NCI-H1417 (cell line): Measurements from ENCODE around the gene DDX10.

ENCODE experiments used
- DNase-seq, 3 experiments: peaks; one replicate each; lab custom pipeline; 2025; lab: John Stamatoyannopoulos, UW

DDX10 gene

DNA sequence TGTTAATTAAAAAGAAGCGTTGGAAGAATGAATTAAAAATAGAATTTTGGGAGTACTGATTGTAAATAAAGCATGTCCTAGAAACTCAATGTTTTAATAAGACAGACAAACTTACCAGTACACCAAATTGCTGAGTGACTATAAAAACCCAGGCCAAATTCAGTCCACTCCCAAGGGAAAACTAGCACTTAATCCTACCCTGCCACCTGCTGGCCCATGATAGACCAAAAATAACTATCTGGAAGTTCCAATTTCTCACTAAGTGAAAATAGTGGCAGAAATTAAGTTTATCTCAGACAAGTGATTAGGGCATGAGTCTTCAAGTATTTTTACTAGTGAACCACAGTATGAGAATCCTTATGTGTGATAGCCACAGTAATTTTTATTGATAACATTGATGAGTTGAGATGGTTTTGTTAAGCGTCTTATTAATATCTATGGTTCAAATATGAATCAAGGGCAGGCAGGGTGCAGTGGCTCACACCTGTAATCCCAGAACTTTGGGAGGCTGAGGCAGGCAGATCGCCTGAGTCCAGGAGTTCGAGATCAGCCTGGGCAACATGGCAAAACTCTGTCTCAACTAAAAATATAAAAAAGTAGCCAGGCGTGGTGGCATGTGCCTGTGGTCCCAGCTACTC, 9.8 kb upstream of the DDX10 start:
- DNase-seq, result peak; percentile 21 to 66 (median 38)

- no peak for DNase-seq
Measured at GRCh38 chr11:108662700-108663099, 2.2 kb upstream of the DDX10 start.

GRCh38 chr11:108663154-108663877, 1.6 kb upstream of the DDX10 start:
- no peak for DNase-seq

- DNase-seq, result no peak
Measured at GRCh38 chr11:108666373-108666772, 1.5 kb downstream of the DDX10 start.

DNA sequence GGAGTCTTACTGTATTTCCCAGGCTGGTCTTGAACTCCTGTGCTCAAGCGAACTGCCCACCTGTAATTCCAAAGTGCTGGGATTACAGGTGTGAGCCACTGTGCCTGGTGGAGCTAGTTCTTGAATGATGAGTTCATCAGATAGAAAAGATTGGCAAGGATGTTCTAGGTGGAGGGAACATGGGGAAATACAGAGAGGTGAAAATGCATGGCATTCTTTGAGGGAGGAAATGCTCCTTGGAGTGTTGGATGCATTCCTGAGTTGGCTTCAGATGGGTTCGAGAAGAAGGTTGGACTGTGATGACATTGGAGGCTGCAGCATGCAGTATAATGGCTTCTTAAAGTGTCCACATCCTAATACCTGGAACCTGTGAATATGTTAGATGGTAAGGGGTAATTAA, 4.4 kb downstream of the DDX10 start:
- no peak for DNase-seq

DNA sequence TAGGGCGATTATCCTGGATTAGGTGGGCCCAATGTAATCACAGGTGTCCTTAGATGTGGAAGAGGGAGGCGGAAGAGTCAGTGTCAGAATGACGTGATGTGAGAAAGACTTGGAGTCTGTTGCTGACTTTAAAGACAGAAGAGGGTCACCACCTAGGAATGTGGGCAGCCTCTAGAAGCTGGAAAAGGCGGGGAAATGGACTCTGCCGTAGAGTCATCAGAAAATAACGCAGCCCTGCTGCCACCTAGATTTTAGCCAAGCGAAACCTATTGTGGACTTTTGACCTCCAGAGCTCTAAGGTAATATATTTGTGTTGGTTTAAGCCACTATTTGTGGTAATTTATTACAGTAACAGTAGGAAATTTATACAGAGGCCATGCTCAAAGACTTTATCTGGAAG, 4.8 kb downstream of the DDX10 start:
- no peak for DNase-seq

GRCh38 chr11:108670451-108670850, 5.6 kb downstream of the DDX10 start:
- no peak for DNase-seq

DNA sequence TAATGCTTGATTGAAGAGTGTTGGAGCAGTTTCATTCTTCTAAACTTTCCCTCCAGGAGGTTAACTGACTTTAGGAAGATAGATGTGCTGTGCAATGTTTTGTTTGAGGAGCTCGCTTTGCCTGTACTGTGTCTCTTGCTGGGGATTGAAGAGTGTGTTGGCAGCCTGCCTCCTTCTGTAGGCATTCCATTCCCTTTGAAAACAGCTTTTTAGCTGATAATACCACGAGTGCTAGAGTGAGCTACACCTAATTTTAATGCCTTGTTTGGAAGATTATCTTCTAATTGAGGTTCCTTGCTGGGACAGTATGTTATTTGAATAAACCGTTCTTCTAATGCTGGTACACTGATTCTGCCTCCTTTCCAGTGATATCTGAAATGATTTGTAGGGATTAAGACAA, 7.2 kb downstream of the DDX10 start:
- DNase-seq, result no peak

- no peak for DNase-seq
Measured at GRCh38 chr11:108672786-108673185, 7.9 kb downstream of the DDX10 start.

DNA sequence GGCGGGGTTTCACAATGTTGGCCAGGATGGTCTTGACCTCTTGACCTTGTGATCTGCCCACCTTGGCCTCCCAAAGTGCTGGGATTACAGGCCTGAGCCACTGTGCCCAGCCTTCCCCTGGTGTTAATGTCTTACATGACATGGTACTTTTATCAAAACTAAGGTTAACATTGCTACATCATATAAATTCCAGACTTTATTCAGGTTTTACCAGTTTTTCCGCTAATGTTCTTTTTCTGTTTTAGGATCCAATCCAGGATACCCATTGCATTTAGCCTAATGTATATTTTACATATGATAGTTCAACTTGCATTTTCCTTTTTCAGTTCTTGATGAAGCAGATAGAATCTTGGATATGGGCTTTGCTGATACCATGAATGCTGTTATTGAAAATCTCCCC, 14.2 kb downstream of the DDX10 start:
- DNase-seq, result no peak

GRCh38 chr11:108680271-108680670, 15.4 kb downstream of the DDX10 start:
- no peak for DNase-seq

- DNase-seq, result no peak
Measured at GRCh38 chr11:108685419-108686130, 20.7 kb downstream of the DDX10 start.

GRCh38 chr11:108693852-108694251, 29.0 kb downstream of the DDX10 start:
- DNase-seq, result no peak

GRCh38 chr11:108694846-108695245, 30.0 kb downstream of the DDX10 start:
- DNase-seq, result no peak

DNA sequence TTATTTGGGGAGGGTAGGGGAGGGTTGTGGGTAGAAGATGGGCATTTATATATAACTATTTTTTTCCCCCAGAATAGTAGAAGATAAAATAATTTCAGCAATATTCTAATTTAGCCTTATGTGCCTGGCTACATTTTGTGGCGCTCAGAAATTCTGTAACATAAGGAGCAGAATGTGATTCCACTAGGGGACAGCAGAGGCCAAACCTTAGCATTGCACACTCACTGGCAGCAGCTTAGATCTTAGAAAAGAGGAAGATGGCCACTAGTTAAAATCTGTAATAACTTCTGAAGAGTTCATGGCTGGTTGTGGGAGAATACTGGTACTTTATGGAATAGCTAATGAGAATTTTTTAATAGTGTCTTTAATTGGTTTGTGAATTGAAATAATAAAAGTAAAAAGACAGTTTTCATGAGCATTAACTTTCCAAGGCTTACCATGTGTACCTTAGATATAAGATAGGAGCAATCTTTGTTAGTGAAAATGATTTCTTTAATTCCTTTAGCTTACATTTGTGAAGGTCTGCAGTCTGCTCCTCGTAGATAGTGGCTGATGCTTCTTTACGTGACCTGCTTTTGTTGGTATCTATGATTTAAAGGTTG, 33.1 kb downstream of the DDX10 start:
- peak; percentile 36 to 76 (median 54) for DNase-seq

DNA sequence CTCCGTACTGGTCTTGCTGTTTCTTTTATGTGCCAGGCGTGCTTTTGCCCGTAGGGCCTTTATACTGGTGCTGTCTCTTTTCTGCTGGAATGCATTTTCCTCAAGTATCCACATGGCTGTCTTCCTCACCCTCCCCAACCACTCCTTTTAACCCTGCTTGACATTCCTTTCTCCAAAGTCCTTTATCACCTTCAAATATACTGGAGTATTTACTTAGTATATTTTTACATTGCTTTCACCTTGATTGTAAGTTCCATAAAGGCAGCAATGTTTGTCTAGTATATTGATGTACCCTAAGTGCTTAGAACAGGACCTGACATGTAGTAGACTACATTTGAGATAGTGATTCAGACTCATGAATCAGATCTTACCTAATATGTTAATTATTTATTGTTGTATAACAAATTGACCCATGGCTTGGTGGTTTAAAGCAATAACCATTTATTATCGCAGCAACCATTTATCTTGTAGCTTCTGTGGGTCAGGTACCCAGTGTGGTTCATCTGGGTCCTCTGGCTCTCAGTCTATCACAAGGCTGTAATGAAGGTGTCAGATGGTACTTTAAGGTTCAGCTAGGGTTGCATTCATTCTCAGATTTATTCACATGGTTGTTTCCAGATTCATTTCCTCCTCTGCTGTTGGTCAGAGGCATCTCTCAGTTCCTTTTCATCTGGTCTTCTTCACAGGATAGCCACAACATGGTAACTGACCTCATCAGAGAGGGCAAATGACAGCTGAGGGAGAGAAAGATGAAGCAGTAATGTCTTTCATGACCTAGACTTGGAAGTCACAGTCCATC, 34.2 kb downstream of the DDX10 start:
- peak in 2 of 3 experiments; percentile 20 to 37 for DNase-seq

DNA sequence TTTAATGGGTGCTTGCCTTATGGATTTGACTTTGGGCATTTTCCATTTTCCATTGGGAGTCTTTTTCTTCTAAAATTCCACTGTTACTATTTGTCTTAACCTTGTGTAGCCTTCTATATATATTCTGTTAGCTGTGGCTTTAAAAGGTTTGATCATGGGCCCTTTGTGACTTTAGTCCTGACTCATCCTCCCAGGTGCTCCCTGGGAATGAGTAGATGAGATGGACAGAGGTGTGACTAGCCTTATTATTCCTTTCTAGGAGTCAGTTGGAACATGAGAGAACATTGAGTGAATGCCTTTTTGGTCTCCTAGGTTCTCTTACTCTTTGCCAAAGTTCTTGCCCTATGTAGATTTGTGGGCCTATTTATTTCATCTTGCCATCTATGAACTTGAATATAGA, 39.0 kb downstream of the DDX10 start:
- DNase-seq, result no peak

- DNase-seq, result no peak
Measured at GRCh38 chr11:108705061-108705460, 40.2 kb downstream of the DDX10 start.

DNA sequence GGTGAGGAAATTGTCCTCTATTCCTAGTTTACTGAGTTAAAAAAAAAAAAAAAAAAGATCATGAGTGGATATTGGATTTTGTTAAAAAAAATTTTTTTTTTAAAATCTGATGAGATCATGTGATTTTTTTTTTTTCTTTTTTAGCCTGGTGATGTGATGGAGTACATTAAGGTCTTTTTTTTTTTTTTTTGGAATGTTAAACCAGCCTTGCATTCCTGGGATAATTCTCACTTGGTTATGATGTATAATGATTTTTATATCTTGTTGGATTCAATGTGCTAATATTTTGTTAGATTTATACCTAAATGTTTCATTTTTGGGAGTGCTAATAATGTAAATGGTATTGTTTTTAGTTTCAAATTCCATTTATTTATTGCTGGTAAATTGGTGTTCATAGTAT, 43.3 kb downstream of the DDX10 start:
- DNase-seq, result no peak

- DNase-seq, result no peak
Measured at GRCh38 chr11:108709741-108710140, 44.9 kb downstream of the DDX10 start.

- DNase-seq, result no peak
Measured at GRCh38 chr11:108713076-108713790, 48.4 kb downstream of the DDX10 start.
